Activated CD8-positive, alpha-beta memory T cell treated with anti-CD3 and anti-CD28 coated beads, Interleukin-2, amount 50 U/mL, for 48 hours (primary cell): ENCODE results near the gene OR4F17.
"Not testable (repeated sequence)": the region's sequence is repeated elsewhere in the genome, so short reads cannot be mapped to it uniquely, and the experiment has no call there.

Experiments
- DNase-seq: peaks from one replicate; pipeline ENCODE4 v3.0.0-alpha.2; 2020

The OR4F17 gene

GRCh38 chr19:106804-107203, at the start of gene OR4F17:
Gene OR4F17 (plus strand): TSS chr19:107104. CDS start chr19:110679, 3,575 bp downstream.
- DNase-seq = not testable (repeated sequence)

GRCh38 chr19:70793-71192, 36.1 kb upstream of the OR4F17 start:
- peak; percentile 58 for DNase-seq

- not testable (repeated sequence) for DNase-seq
Observed at GRCh38 chr19:82864-83263, 24.0 kb upstream of the OR4F17 start.

- not testable (repeated sequence) for DNase-seq
Observed at GRCh38 chr19:83626-84025, 23.3 kb upstream of the OR4F17 start.

GRCh38 chr19:90678-91077, 16.2 kb upstream of the OR4F17 start:
- DNase-seq = not testable (repeated sequence)

GRCh38 chr19:94794-95193, 12.1 kb upstream of the OR4F17 start:
- DNase-seq = not testable (repeated sequence)

- not testable (repeated sequence) for DNase-seq
Observed at GRCh38 chr19:97647-98046, 9.3 kb upstream of the OR4F17 start.

GRCh38 chr19:120443-121140, 13.7 kb downstream of the OR4F17 start:
- not testable (repeated sequence) for DNase-seq
